H1 (cell line): ENCODE data around the gene SLC25A11. TPM values are rescaled to one million over a fixed set of nuclear protein-coding genes. Genes with fewer than 3 reads are reported as not detected.

ENCODE experiments used
- CTCF ChIA-PET: fragments of 300-600 bp; sonication (Branson Sonifier 250); formaldehyde crosslinking; loops from one replicate; lab custom pipeline; 2021; ENCODE audit not compliant: partially characterized antibody; lab: Charles Lee
- POLR2A ChIA-PET: fragments of 300-600 bp; sonication (Branson Sonifier 250); formaldehyde crosslinking; loops from one replicate; lab custom pipeline; 2021; ENCODE audit warnings: inconsistent platforms; ENCODE audit not compliant: partially characterized antibody; lab: Charles Lee
- DNase-seq, 2 experiments: peaks; one replicate each; pipeline versions ENCODE4 v3.0.0 to v3.0.0-alpha.2; 2010 to 2022; ENCODE audit warnings: low spot score in 2 of 2, low read depth in 1 of 2, mixed read lengths in 1 of 2
- FAIRE-seq: peaks from 2 replicates; lab custom pipeline; 2011; peaks lifted over from hg19 to GRCh38; lab: Jason Lieb, UNC
- H2AFZ ChIP-seq: 2 replicates; pipeline ENCODE4 v1.8.1; 2012; ENCODE audit warnings: low read length, inconsistent platforms
- H2AK5ac ChIP-seq: 2 replicates; pipeline ENCODE4 v1.6.1; 2013; ENCODE audit warnings: low read depth, low read length
- H2BK120ac ChIP-seq: replicated peaks from 2 replicates; pipeline ENCODE3; 2013; ENCODE audit warnings: low read depth, low read length, inconsistent platforms
- H2BK12ac ChIP-seq: 2 replicates; pipeline ENCODE4 v1.6.1; 2013; ENCODE audit warnings: low read depth, low read length
- H2BK15ac ChIP-seq: 2 replicates; pipeline ENCODE4 v1.6.1; 2013; ENCODE audit warnings: low read length
- H2BK20ac ChIP-seq: 2 replicates; pipeline ENCODE4 v1.6.1; 2013; ENCODE audit warnings: low read length
- H2BK5ac ChIP-seq: 2 replicates; pipeline ENCODE4 v1.6.1; 2013; ENCODE audit warnings: low read depth, low read length
- H3K14ac ChIP-seq: 2 replicates; pipeline ENCODE4 v1.6.1; 2013; ENCODE audit warnings: inconsistent platforms; ENCODE audit not compliant: insufficient read length
- H3K18ac ChIP-seq: 2 replicates; pipeline ENCODE4 v1.6.1; 2013; ENCODE audit warnings: low read length; ENCODE audit errors: extremely low read depth
- H3K23ac ChIP-seq: 2 replicates; pipeline ENCODE4 v1.6.1; 2013; ENCODE audit warnings: inconsistent platforms; ENCODE audit not compliant: insufficient read length
- H3K23me2 ChIP-seq: 2 replicates; pipeline ENCODE4 v1.6.1; 2013; ENCODE audit warnings: low read depth, low read length
- H3K27ac ChIP-seq: 2 replicates; pipeline ENCODE4 v1.6.1; 2011; ENCODE audit warnings: low read depth, low read length, inconsistent platforms
- H3K27me3 ChIP-seq, 4 experiments: replicated peaks in 1 of 4; 1 replicate in 1 of 4; 2 replicates in 3 of 4; pipeline versions ENCODE4 v1.6.1 to v1.8.1; 2011 to 2013; ENCODE audit warnings: low read length in 3 of 4, mild to moderate bottlenecking in 3 of 4, inconsistent platforms in 2 of 4, mixed read lengths in 2 of 4, moderate library complexity in 1 of 4; ENCODE audit not compliant: control insufficient read depth in 3 of 4, insufficient read depth in 3 of 4; ENCODE audit errors: extremely low read depth in 1 of 4
- H3K36me3 ChIP-seq, 4 experiments: 2 replicates each; pipeline versions ENCODE4 v1.6.1 to v1.8.1; 2011 to 2013; ENCODE audit warnings: mild to moderate bottlenecking in 4 of 4, low read length in 3 of 4, moderate library complexity in 2 of 4, control low read depth in 1 of 4, inconsistent platforms in 1 of 4; ENCODE audit not compliant: insufficient read depth in 4 of 4, control insufficient read depth in 2 of 4
- H3K4ac ChIP-seq: replicated peaks from 2 replicates; pipeline ENCODE3; 2013; ENCODE audit warnings: low read length, low read depth, mixed read lengths, inconsistent platforms; ENCODE audit not compliant: insufficient read length
- H3K4me1 ChIP-seq, 4 experiments: replicated peaks in 1 of 4; 1 replicate in 1 of 4; 2 replicates in 3 of 4; pipeline versions ENCODE4 v1.6.1 to v1.8.1; 2011 to 2013; ENCODE audit warnings: low read length in 3 of 4, inconsistent platforms in 2 of 4, mixed read lengths in 1 of 4; ENCODE audit not compliant: insufficient read depth in 4 of 4, control insufficient read depth in 3 of 4
- H3K4me2 ChIP-seq, 2 experiments: 2 replicates each; pipeline versions ENCODE4 v1.6.1 to v1.8.1; 2011 to 2013; ENCODE audit warnings: low read depth in 2 of 2, low read length in 2 of 2, control low read depth in 1 of 2, inconsistent platforms in 1 of 2, mild to moderate bottlenecking in 1 of 2; ENCODE audit not compliant: insufficient read depth in 1 of 2
- H3K4me3 ChIP-seq, 4 experiments: fragments of 200-600, 300-600 bp in 1 of 4; sonication (generic), shearing (Covaris generic), sonication (Bioruptor Twin) in 1 of 4; 2 replicates each; pipeline versions ENCODE4 v1.5.1 to v1.8.1; 2011 to 2016; ENCODE audit warnings: low read length in 4 of 4, low read depth in 3 of 4, control low read depth in 2 of 4, inconsistent platforms in 2 of 4, mild to moderate bottlenecking in 2 of 4, mixed read lengths in 1 of 4, moderate library complexity in 1 of 4; ENCODE audit not compliant: insufficient read depth in 2 of 4; ENCODE audit errors: extremely low read depth in 1 of 4
- H3K56ac ChIP-seq: replicated peaks from 2 replicates; pipeline ENCODE3; 2013; ENCODE audit warnings: low read depth, mild to moderate bottlenecking, mixed read lengths, low read length, inconsistent platforms; ENCODE audit not compliant: insufficient read length
- H3K79me1 ChIP-seq: 2 replicates; pipeline ENCODE4 v1.6.1; 2013; ENCODE audit warnings: low read depth, low read length, control low read depth
- H3K79me2 ChIP-seq, 2 experiments: 2 replicates each; pipeline versions ENCODE4 v1.6.1 to v1.8.1; 2012 to 2013; ENCODE audit warnings: low read length in 2 of 2, mild to moderate bottlenecking in 2 of 2, inconsistent platforms in 1 of 2; ENCODE audit not compliant: insufficient read depth in 2 of 2, control insufficient read depth in 1 of 2
- H3K9ac ChIP-seq, 4 experiments: replicated peaks in 1 of 4; 1 replicate in 1 of 4; 2 replicates in 3 of 4; pipeline versions ENCODE4 v1.6.1 to v1.8.1; 2011 to 2013; ENCODE audit warnings: low read depth in 3 of 4, low read length in 3 of 4, control low read depth in 2 of 4, mild to moderate bottlenecking in 2 of 4, moderate library complexity in 2 of 4, inconsistent platforms in 1 of 4; ENCODE audit errors: extremely low read depth in 1 of 4
- H3K9me3 ChIP-seq, 2 experiments: 2 replicates each; pipeline versions ENCODE4 v1.6.1 to v1.8.1; 2012 to 2013; ENCODE audit warnings: mild to moderate bottlenecking in 2 of 2, moderate library complexity in 2 of 2, control low read depth in 1 of 2, inconsistent platforms in 1 of 2, low read depth in 1 of 2, low read length in 1 of 2, mixed read lengths in 1 of 2; ENCODE audit not compliant: insufficient read depth in 2 of 2
- H4K20me1 ChIP-seq, 2 experiments: replicated peaks in 1 of 2; 2 replicates each; pipeline versions ENCODE3 to v1.8.1; 2011 to 2013; ENCODE audit warnings: inconsistent platforms in 2 of 2, low read length in 2 of 2, mild to moderate bottlenecking in 1 of 2; ENCODE audit not compliant: insufficient read depth in 2 of 2, control insufficient read depth in 1 of 2
- H4K5ac ChIP-seq: 2 replicates; pipeline ENCODE4 v1.6.1; 2013; ENCODE audit warnings: low read length, low read depth, mixed read lengths, inconsistent platforms; ENCODE audit not compliant: insufficient read length
- H4K8ac ChIP-seq: 2 replicates; pipeline ENCODE4 v1.8.0; 2013; ENCODE audit warnings: mild to moderate bottlenecking, moderate library complexity, low read length, inconsistent platforms; ENCODE audit not compliant: insufficient read depth; ENCODE audit errors: extremely low read depth
- H4K91ac ChIP-seq: replicated peaks from 2 replicates; pipeline ENCODE3; 2013; ENCODE audit warnings: low read length, mixed read lengths, inconsistent platforms; ENCODE audit not compliant: insufficient read length
- CEBPB ChIP-seq: IDR thresholded peaks from 2 replicates; pipeline ENCODE4 v1.6.1; 2012; ENCODE audit warnings: low read depth, low read length
- JUN ChIP-seq: IDR thresholded peaks from 2 replicates; pipeline ENCODE4 v1.6.1; 2011; ENCODE audit warnings: low read depth, mild to moderate bottlenecking, improper control_type of control experiment, low read length
- KDM4A ChIP-seq: IDR thresholded peaks from one replicate; pipeline ENCODE4 v1.7.1; 2012; ENCODE audit warnings: low read depth, mild to moderate bottlenecking, moderate library complexity, low read length, inconsistent platforms; ENCODE audit not compliant: severe bottlenecking
- POLR2A ChIP-seq, 2 experiments: IDR thresholded peaks; 1 replicate in 1 of 2; 2 replicates in 1 of 2; pipeline ENCODE4 v1.6.1; 2011; ENCODE audit warnings: low read depth in 2 of 2, low read length in 2 of 2, mild to moderate bottlenecking in 2 of 2; ENCODE audit errors: control extremely low read depth in 1 of 2
- WGBS, 2 experiments: shearing (Covaris generic) in 1 of 2; methylation state at CpG; one replicate each; pipeline versions ENCODE4 v1.1.6 to v1.1.7; 2013 to 2015; ENCODE audit warnings: low lambda C conversion rate in 2 of 2, mixed read lengths in 2 of 2, inconsistent platforms in 1 of 2, low coverage in 1 of 2, missing lambda C conversion rate in 1 of 2; ENCODE audit not compliant: insufficient replicate concordance in 2 of 2, insufficient coverage in 1 of 2, insufficient read length in 1 of 2; ENCODE audit errors: extremely low coverage in 1 of 2, missing lambda C conversion rate in 1 of 2; 5-methylcytosine and 5-hydroxymethylcytosine counted together
- polyA plus RNA-seq, 7 experiments: library from polyadenylated mRNA; depleted of rRNA in 3 of 7; stranded (reverse) in 5 of 7; unstranded in 2 of 7; fragments of >200 nt in 5 of 7; fragments of 200-250 nt in 2 of 7; gene quantifications; 1 replicate in 5 of 7; 2 replicates in 1 of 7; 4 replicates in 1 of 7; pipeline versions ENCODE4 v1.2.1 to v1.2.3, GENCODE V29; 2011 to 2013; ENCODE audit warnings: missing spikeins in 2 of 7, mixed read lengths in 2 of 7
- total RNA-seq: library from RNA; stranded (reverse); fragmentation: NEBNext Ultra II Directional; extraction: Animal tissue kit (Norgen Biotek cat#: 25700); gene quantifications from 2 replicates; pipeline ENCODE4 v1.2.1, GENCODE V29; 2021
- TF ChIP-seq, protein P1 (sequence below): IDR thresholded peaks from 2 replicates; pipeline ENCODE4 v1.6.1; 2011; ENCODE audit warnings: low read depth, mild to moderate bottlenecking, low read length; ENCODE audit not compliant: insufficient read depth
- TF ChIP-seq, protein P2 (sequence below): IDR thresholded peaks from 2 replicates; pipeline ENCODE4 v1.6.1; 2012; ENCODE audit warnings: inconsistent platforms

The SLC25A11 gene
- total and polyA plus RNA-seq, 2 of the 8 experiments (the other 6 are each of a cell fraction or from before 2014, with no cell fraction given), result 55.9 to 97.0 TPM

DNA sequence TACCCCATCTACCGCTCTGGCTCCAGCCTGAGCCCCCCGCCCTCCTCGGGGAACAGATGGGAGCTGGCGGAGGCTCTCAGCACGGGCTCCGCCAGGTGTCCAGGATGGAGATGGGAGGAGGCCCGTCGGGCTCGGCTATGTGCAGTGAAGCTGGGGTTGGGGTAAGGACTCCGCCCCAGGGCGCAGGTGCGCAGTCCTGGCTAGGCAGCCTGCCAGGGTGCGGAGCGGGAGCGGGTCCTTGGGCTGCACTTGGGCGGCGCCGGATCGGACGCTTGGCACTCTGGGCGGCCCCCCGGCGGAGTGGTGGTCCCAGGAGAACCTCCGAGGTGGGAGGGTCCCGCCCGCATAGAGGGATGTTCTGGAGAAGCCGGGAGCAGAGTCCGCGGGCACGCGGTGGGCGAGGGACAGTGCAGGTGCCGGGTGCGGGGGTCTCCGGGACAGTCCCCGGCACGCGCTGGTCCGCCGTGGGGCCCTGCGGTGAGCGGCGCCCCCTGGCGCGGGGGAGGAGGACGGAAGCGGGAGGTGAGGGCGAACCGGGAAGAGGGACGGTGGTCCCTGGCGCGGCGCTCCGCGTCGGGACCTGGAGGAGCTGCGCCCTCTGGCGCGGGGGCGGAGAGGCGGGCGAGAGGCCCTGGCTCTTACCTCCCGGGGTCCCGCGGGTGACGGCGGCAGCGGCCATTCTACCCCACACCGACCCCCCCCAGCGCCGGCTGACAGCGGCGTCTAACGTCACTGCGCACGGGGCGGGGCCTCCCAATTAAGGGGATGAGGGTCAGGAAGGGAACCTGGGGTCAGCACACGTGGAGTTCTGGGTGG is 47.3 kb upstream of the SLC25A11 start, which contains the start of gene CAMTA2:
TSS of gene CAMTA2 (minus strand) at position 725 of the 816 bp plus-strand sequence. CDS start 1,453 bp downstream, outside the sequence.
- 2% methylated on average over 74 of the region's 78 CpGs; no CpG with 5 or more reads in 1 of the 2 experiments for WGBS, 2 experiments
- Histone ChIP-seq H3K9me3 (no peaks in the 10 kb centered on the region), H3K4ac (no peak within 1 kb of the TSS), H3K9ac (peak within 1 kb of the TSS in 3 of 4 experiments; percentile 20 to 36 (median 20); a peak in 3 of 7 replicates), H3K36me3 (no peaks in the 10 kb centered on the region), H2BK12ac (no peak within 1 kb of the TSS), H3K27ac (no peak within 1 kb of the TSS), H3K79me1 (no peaks in the 10 kb centered on the region), H2BK5ac (no peak within 1 kb of the TSS; the same call in 1 of the 2 replicates), H2BK20ac (no peak within 1 kb of the TSS), H4K91ac (no peak within 1 kb of the TSS), H3K23me2 (peaks cover 8% of the 10 kb centered on the region; the same call in 1 of the 2 replicates), H3K4me1 (peaks cover 0 to 7% (median 4%) of the 10 kb centered on the region in 4 experiments; a peak in 5 of 7 replicates), H2BK15ac (0 out of 2 replicates have a peak within 1 kb of the TSS, but pooled peaks have one; percentile 46), H3K23ac (no peak within 1 kb of the TSS), H3K4me2 (peak within 1 kb of the TSS; percentile 82 to 96), H3K79me2 (no peaks in the 10 kb centered on the region), H2BK120ac (no peak within 1 kb of the TSS), H3K56ac (peak within 1 kb of the TSS; percentile 17), H4K8ac (peak within 1 kb of the TSS; percentile 41; the same call in 1 of the 2 replicates), H2AFZ (peak within 1 kb of the TSS; percentile 48; the same call in 1 of the 2 replicates), H3K14ac (no peak within 1 kb of the TSS), H3K27me3 (peaks cover 0 to 11% (median 9%) of the 10 kb centered on the region in 4 experiments; a peak in 6 of 7 replicates), H3K4me3 (peak within 1 kb of the TSS; percentile 59 to 85 (median 66)), H4K5ac (peak within 1 kb of the TSS; percentile 38), H4K20me1 (no peaks in the 10 kb centered on the region), H3K18ac (peak within 1 kb of the TSS; percentile 60), H2AK5ac (no peak within 1 kb of the TSS)
- FAIRE-seq, result no peak
- CTCF ChIA-PET, result interaction anchor here (0.6 to 6.4 kb wide), 16 partner anchors 8 to 157 kb away, joined by 3 to 43 read pairs (median 4); partner anchors contain the start of genes CHRNE, INCA1 and KIF1C
- peak in 1 of 2 experiments; percentile 93 for DNase-seq
- POLR2A ChIA-PET, result interaction anchor here (0.9 to 10.7 kb wide), 13 partner anchors 9 to 87 kb away, joined by 3 to 128 read pairs (median 3); partner anchors contain the start of genes ENO3, INCA1, KIF1C and PFN1
- TF ChIP-seq POLR2A (IDR thresholded peaks at IDR 0.05; ENCODE audit: control extremely low read depth in 1 of 2, low read depth in 2 of 2, low read length in 2 of 2) (no peak), KDM4A (peak; percentile 95), CEBPB (no peak), JUN (no peak)
- TF ChIP-seq, protein P1, sequence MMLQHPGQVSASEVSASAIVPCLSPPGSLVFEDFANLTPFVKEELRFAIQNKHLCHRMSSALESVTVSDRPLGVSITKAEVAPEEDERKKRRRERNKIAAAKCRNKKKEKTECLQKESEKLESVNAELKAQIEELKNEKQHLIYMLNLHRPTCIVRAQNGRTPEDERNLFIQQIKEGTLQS, result no peak
- TF ChIP-seq, protein P2, sequence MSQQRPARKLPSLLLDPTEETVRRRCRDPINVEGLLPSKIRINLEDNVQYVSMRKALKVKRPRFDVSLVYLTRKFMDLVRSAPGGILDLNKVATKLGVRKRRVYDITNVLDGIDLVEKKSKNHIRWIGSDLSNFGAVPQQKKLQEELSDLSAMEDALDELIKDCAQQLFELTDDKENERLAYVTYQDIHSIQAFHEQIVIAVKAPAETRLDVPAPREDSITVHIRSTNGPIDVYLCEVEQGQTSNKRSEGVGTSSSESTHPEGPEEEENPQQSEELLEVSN, result no peak; the same call in 1 of the 2 replicates
